Measurements from ENCODE around the gene GYPA.

GRCh38 chr4:144141493-144141892, 975 bp upstream of the GYPA start:
- TF ChIP-seq CTCF (conservative IDR thresholded peaks at IDR 0.05 in 1 of 2, IDR thresholded peaks at IDR 0.05 in 1 of 2; ENCODE audit: low read depth in 1 of 2, low read length in 2 of 2) = no peak
- TF ChIP-seq EZH2 (IDR thresholded peaks at IDR 0.05; ENCODE audit: low read length, missing control alignments) = no peak
